Muscle layer of colon (tissue), 2 donors: ENCODE measurements around the gene GPATCH3.
A peak's percentile ranks its signal among the peaks of the same experiment; 100 is the strongest.
"Not testable (repeated sequence)": the region's sequence is repeated elsewhere in the genome, so short reads cannot be mapped to it uniquely, and the experiment has no call there.

Experiments
- H3K27ac ChIP-seq: one replicate; pipeline ENCODE4 v1.7.0; 2013; ENCODE audit warnings: low read depth, mild to moderate bottlenecking, low read length, moderate library complexity
- H3K27me3 ChIP-seq, 2 donors: one replicate each; pipeline ENCODE4 v1.7.0; 2013; ENCODE audit warnings: low read length in 2 of 2, mild to moderate bottlenecking in 2 of 2; ENCODE audit not compliant: insufficient read depth in 2 of 2, control insufficient read depth in 1 of 2
- H3K36me3 ChIP-seq: one replicate; pipeline ENCODE4 v1.7.0; 2013; ENCODE audit warnings: mild to moderate bottlenecking, low read length; ENCODE audit not compliant: insufficient read depth
- H3K4me1 ChIP-seq: one replicate; pipeline ENCODE4 v1.7.0; 2013; ENCODE audit warnings: mild to moderate bottlenecking, low read length; ENCODE audit not compliant: insufficient read depth
- H3K4me3 ChIP-seq, 2 donors: one replicate each; pipeline ENCODE4 v1.7.0; 2013; ENCODE audit warnings: low read length in 2 of 2, low read depth in 1 of 2, mild to moderate bottlenecking in 1 of 2, moderate library complexity in 1 of 2
- H3K9ac ChIP-seq: one replicate; pipeline ENCODE4 v1.7.0; 2013; ENCODE audit warnings: low read length
- H3K9me3 ChIP-seq: one replicate; pipeline ENCODE4 v1.7.0; 2013; ENCODE audit warnings: mild to moderate bottlenecking, low read length
- donor health status: abdominal sarcoma.
- donor health status: Adenocarcinoma of cecum.

GPATCH3 gene

GRCh38 chr1:26851106-26851684 is 49.1 kb downstream of the GPATCH3 start:
- Histone ChIP-seq H3K9ac (no peak overlapping the region), H3K4me3 (no peak overlapping the region), H3K4me1 (peaks cover 17% of the 10 kb centered on the region), H3K27me3 (no peaks in the 10 kb centered on the region), H3K9me3 (no peaks in the 10 kb centered on the region), H3K27ac (no peak overlapping the region), H3K36me3 (peaks cover 70% of the 10 kb centered on the region)

- Histone ChIP-seq H3K4me3 (no peak overlapping the region), H3K4me1 (peaks cover 17% of the 10 kb centered on the region), H3K9me3 (no peaks in the 10 kb centered on the region), H3K36me3 (peaks cover 57% of the 10 kb centered on the region), H3K27ac (peak overlapping the region; percentile 27), H3K9ac (no peak overlapping the region), H3K27me3 (no peaks in the 10 kb centered on the region)
These were observed 51.1 kb downstream of the GPATCH3 start for GRCh38 chr1:26848941-26849774.

DNA sequence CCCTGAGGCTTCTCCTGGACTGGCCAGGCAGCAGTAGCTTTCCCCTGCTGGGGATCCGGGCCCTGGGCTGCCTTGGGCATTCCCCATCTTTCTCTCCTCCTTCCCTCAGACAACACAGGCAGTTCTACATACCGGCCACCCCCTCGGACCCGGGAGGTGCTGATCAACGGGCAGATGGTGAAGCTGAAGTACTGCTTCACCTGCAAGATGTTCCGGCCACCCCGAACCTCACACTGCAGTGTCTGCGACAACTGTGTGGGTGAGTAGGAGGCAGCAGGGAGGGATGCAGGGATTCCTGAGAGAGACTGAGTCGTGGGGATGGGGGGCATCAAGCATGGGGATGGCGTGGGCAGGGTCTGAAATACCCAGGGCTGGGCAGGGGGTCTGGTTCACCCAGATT is 51.8 kb downstream of the GPATCH3 start:
- Histone ChIP-seq H3K9me3 (no peaks in the 10 kb centered on the region), H3K4me1 (peaks cover 17% of the 10 kb centered on the region), H3K36me3 (peaks cover 54% of the 10 kb centered on the region), H3K27me3 (no peaks in the 10 kb centered on the region), H3K27ac (peak overlapping the region; percentile 27), H3K9ac (no peak overlapping the region), H3K4me3 (no peak overlapping the region)

DNA sequence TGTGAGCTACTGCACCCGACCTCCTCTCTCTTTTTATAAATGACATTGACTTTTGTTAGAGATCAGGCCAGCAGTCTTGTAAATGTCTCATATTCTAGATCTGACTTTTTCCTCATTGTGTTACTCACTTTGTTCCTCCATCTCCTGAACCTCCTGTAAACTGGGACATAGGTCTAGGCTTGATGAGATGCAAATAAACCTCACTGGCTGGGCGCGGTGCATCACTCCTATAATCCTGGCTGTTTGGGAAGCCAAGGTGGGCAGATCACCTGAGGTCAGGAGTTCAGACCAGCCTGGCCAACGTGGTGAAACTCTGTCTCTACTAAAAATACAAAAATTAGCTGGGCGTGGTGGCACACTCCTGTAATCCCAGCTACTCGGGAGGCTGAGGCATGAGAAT is 52.4 kb downstream of the GPATCH3 start:
- not testable (repeated sequence) for H3K27ac ChIP-seq, H3K9me3 ChIP-seq, H3K4me3 ChIP-seq, H3K9ac ChIP-seq, H3K27me3 ChIP-seq
- H3K4me1 ChIP-seq = peaks cover 17% of the 10 kb centered on the region
- H3K36me3 ChIP-seq = peaks cover 50% of the 10 kb centered on the region

GRCh38 chr1:26844424-26845196 is 55.7 kb downstream of the GPATCH3 start:
- Histone ChIP-seq H3K27me3 (no peaks in the 10 kb centered on the region), H3K4me3 (no peak overlapping the region), H3K36me3 (peaks cover 26% of the 10 kb centered on the region), H3K9ac (no peak overlapping the region), H3K4me1 (peaks cover 15% of the 10 kb centered on the region), H3K9me3 (no peaks in the 10 kb centered on the region), H3K27ac (no peak overlapping the region)
